Measurements from ENCODE around the gene EZR.

- TF ChIP-seq POLR2A (IDR thresholded peaks at IDR 0.05; ENCODE audit: low read length) (no peak), GATA1 (IDR thresholded peaks at IDR 0.05; ENCODE audit: low read depth, low read length) (no peak)
Measured at GRCh38 chr6:158853880-158854213, 34.7 kb upstream of the EZR start.
